GM23248 (cell line): ENCODE measurements around the gene MDM4. TPM values are rescaled to one million over a fixed set of nuclear protein-coding genes. Genes with fewer than 3 reads are reported as not detected.

Experiments
- DNase-seq: peaks from one replicate; pipeline ENCODE4 v3.0.0-alpha.2; 2015
- H2AFZ ChIP-seq: fragments of 200-600 bp; sonication (generic); 2 replicates; pipeline ENCODE4 v1.6.1; 2016; ENCODE audit warnings: antibody characterized with exemption
- H3F3A ChIP-seq: fragments of 200-600 bp; sonication (generic); 2 replicates; pipeline ENCODE4 v1.6.1; 2016; ENCODE audit warnings: mild to moderate bottlenecking, antibody characterized with exemption, mixed run types; ENCODE audit not compliant: insufficient read depth
- H3K27ac ChIP-seq: fragments of 200-600 bp; sonication (generic); 2 replicates; pipeline ENCODE4 v1.5.1; 2016; ENCODE audit warnings: mild to moderate bottlenecking
- H3K27me3 ChIP-seq: fragments of 200-600 bp; sonication (generic); replicated peaks from 2 replicates; pipeline ENCODE4 v1.6.1; 2016; ENCODE audit warnings: mild to moderate bottlenecking; ENCODE audit not compliant: insufficient read depth
- H3K36me3 ChIP-seq: fragments of 200-600 bp; sonication (generic); 2 replicates; pipeline ENCODE4 v1.6.1; 2016; ENCODE audit warnings: low read depth, mild to moderate bottlenecking
- H3K4me1 ChIP-seq: fragments of 200-600 bp; sonication (generic); 2 replicates; pipeline ENCODE4 v1.6.1; 2016; ENCODE audit warnings: mild to moderate bottlenecking; ENCODE audit not compliant: insufficient read depth
- H3K4me2 ChIP-seq: fragments of 200-600 bp; sonication (generic); one replicate; pipeline ENCODE4 v1.6.1; 2016; ENCODE audit warnings: mild to moderate bottlenecking; ENCODE audit not compliant: unreplicated experiment
- H3K4me3 ChIP-seq: fragments of 200-600 bp; sonication (generic); 2 replicates; pipeline ENCODE4 v1.5.1; 2016; ENCODE audit warnings: mild to moderate bottlenecking
- H3K79me2 ChIP-seq: fragments of 200-600 bp; sonication (generic); 2 replicates; pipeline ENCODE4 v1.6.1; 2016; ENCODE audit warnings: mild to moderate bottlenecking; ENCODE audit not compliant: insufficient read depth
- H3K9ac ChIP-seq: fragments of 200-600 bp; sonication (generic); 2 replicates; pipeline ENCODE4 v1.6.1; 2016; ENCODE audit warnings: mild to moderate bottlenecking
- H3K9me2 ChIP-seq: fragments of 200-600 bp; sonication (generic); 2 replicates; pipeline ENCODE4 v1.6.1; 2016; ENCODE audit warnings: mixed run types, mild to moderate bottlenecking, moderate library complexity; ENCODE audit not compliant: insufficient read depth
- H3K9me3 ChIP-seq: fragments of 200-600 bp; sonication (generic); one replicate; pipeline ENCODE4 v1.6.1; 2017; ENCODE audit warnings: low read depth
- H4K20me1 ChIP-seq: fragments of 200-600 bp; sonication (generic); 2 replicates; pipeline ENCODE4 v1.6.0; 2016; ENCODE audit not compliant: insufficient read depth
- EZH2 ChIP-seq: fragments of 200-600 bp; sonication (generic); IDR thresholded peaks from 2 replicates; pipeline ENCODE4 v1.6.1; 2018; ENCODE audit warnings: antibody characterized with exemption, mild to moderate bottlenecking; ENCODE audit not compliant: insufficient read depth, poor library complexity, severe bottlenecking
- EZH2phosphoT487 ChIP-seq: fragments of 200-600 bp; sonication (generic); IDR thresholded peaks from 2 replicates; pipeline ENCODE4 v1.6.1; 2018; ENCODE audit warnings: antibody characterized with exemption, moderate library complexity, mild to moderate bottlenecking, low read depth; ENCODE audit not compliant: insufficient read depth
- WGBS, 2 experiments: methylation state at CpG; one replicate each; pipeline ENCODE4 v1.1.6; 2015 to 2017; ENCODE audit warnings: low lambda C conversion rate in 2 of 2, low coverage in 1 of 2; ENCODE audit errors: missing lambda C conversion rate in 2 of 2; 5-methylcytosine and 5-hydroxymethylcytosine counted together
- in situ Hi-C: fragments of 300-500 bp; cut with MboI; formaldehyde crosslinking; loops from 2 replicates; pipeline ENCODE4 v1.15.0; 2020
- polyA plus RNA-seq: library from polyadenylated mRNA; unstranded; fragments of >200 nt; fragmentation: Nextera tagmentation; extraction: Ambion mirVana; gene quantifications from 2 replicates; pipeline ENCODE4 v1.2.1, GENCODE V29; 2016
- total RNA-seq: library from RNA; depleted of rRNA; stranded (reverse); fragments of >200 nt; shearing (Covaris generic); gene quantifications from 2 replicates; pipeline ENCODE4 v1.2.3, GENCODE V29; 2014

MDM4 gene
- total and polyA plus RNA-seq, 2 experiments from 2014 or later, result 9.6 to 12.6 TPM

DNA sequence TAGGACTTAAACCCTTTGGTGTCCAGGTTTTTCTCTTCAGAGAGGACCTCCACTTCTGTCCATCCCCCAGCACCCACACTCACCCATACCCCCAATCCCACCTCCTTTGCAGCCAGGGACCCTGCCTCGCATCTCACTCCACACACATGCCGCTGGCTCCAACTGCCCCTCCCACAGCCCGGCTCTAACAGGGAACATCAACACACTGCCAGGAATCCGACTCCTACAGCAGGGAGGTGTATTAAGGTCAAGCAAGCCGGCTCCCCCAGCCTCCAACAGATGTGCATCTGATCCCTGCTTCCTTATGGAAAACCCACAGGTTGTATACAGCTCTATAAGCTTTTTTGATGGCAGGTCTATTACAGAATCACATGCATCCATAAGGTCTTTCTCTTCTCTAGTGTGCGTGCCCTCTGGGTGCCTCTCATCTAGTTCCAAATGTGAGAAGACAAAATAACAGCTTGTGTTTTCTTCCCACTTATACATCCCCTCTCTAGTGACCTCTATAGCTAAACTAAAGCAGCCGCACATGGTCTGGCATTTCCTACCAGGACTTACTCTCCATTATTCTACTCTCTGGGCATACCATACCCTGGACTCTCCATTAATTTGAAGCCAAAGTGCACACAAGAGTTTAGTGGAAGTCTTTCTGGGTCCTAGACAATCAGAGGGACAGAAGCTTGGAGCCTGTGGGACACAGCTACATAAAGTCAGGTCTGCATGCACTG is 37.9 kb upstream of the MDM4 start:
- no peaks in the 10 kb centered on the region for H3F3A ChIP-seq
- no peaks in the 10 kb centered on the region for H4K20me1 ChIP-seq
- TF ChIP-seq EZH2 (no peak), EZH2phosphoT487 (no peak)
- H3K9me3 ChIP-seq, result no peaks in the 10 kb centered on the region
- no peak for DNase-seq
- no peaks in the 10 kb centered on the region for H3K79me2 ChIP-seq
- in situ Hi-C loops, result no loop called here
- no peaks in the 10 kb centered on the region for H3K9me2 ChIP-seq
- H3K4me2 ChIP-seq, result no peak overlapping the region
- no peak overlapping the region for H3K9ac ChIP-seq
- H3K4me1 ChIP-seq, result 0 out of 2 replicates have a peak, but pooled peaks cover 3% of the 10 kb centered on the region
- no peak overlapping the region for H2AFZ ChIP-seq
- no peak overlapping the region for H3K4me3 ChIP-seq
- H3K36me3 ChIP-seq, result no peaks in the 10 kb centered on the region
- 46 to 47% methylated on average over 7 of the region's 7 CpGs for WGBS, 2 experiments
- H3K27ac ChIP-seq, result no peak overlapping the region
- H3K27me3 ChIP-seq, result 0 out of 2 replicates have a peak, but pooled peaks cover 6% of the 10 kb centered on the region

DNA sequence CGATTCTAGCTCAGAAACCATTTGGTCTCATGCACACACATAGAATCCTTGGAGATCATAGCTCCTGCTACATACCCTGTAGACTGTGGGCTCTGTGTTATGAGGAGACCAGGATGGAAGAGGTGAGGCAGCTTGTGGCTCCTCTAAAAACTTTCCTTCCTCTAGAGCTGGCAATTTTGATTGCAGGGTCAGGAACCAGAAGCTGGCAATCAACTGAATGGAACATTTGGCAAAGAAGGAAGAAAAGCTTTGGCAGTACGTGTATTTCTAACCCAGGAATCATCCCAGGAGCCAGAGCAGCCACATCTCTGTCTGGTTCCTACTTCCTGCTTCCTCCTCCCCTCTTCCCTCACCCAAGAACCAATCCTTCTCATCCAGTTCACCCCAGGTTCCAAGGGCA is 37.3 kb upstream of the MDM4 start:
- H3K9me3 ChIP-seq, result no peaks in the 10 kb centered on the region
- H3K9me2 ChIP-seq, result no peaks in the 10 kb centered on the region
- in situ Hi-C loops, result no loop called here
- no peak overlapping the region for H3K4me3 ChIP-seq
- 0 out of 2 replicates have a peak, but pooled peaks cover 3% of the 10 kb centered on the region for H3K4me1 ChIP-seq
- H4K20me1 ChIP-seq, result no peaks in the 10 kb centered on the region
- H3K4me2 ChIP-seq, result no peak overlapping the region
- 61 to 62% methylated on average over 2 of the region's 2 CpGs for WGBS, 2 experiments
- no peak for DNase-seq
- H3K27me3 ChIP-seq, result 0 out of 2 replicates have a peak, but pooled peaks cover 6% of the 10 kb centered on the region
- no peak overlapping the region for H3K27ac ChIP-seq
- H3K9ac ChIP-seq, result no peak overlapping the region
- H3K79me2 ChIP-seq, result no peaks in the 10 kb centered on the region
- no peaks in the 10 kb centered on the region for H3F3A ChIP-seq
- TF ChIP-seq EZH2phosphoT487 (no peak), EZH2 (no peak)
- no peak overlapping the region for H2AFZ ChIP-seq
- H3K36me3 ChIP-seq, result no peaks in the 10 kb centered on the region

DNA sequence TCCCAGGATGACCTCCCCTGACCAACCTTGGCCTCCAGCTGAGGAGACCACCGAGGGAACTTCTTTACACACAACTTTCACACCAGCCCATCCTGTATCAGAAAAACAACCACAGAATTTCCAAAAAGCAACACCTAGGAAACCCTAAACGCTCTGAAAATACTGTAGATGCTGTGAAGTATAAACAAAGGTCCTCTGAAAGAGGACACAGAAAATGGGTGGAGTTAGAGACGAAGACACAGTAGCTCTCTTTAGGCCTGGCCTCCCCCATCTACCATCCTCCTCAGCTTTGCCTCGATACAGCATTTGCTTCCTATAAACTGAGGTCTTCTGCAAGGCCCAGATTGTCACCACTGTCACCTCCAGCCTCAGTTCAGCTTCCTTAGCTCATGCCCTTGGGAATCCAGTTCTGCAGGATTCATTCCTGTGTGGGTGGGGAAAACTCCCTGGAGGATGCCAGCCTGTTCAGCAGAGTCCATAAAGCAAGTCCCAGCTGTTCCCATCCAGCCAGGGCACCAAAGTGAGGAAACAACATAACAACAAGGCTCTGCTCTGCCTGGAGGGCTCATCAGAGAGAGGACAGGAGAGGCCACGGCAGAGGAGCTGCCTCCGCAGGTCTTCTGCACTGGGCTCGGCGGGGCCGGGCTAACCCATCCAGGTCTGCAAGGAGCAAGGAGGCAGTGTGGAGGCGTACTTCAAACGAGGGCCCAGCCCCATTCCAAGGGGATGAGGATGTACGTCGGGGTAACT is 36.6 kb upstream of the MDM4 start:
- H3K27me3 ChIP-seq, result 0 out of 2 replicates have a peak, but pooled peaks cover 5% of the 10 kb centered on the region
- no peaks in the 10 kb centered on the region for H3K9me2 ChIP-seq
- H4K20me1 ChIP-seq, result no peaks in the 10 kb centered on the region
- H3K4me3 ChIP-seq, result no peak overlapping the region
- in situ Hi-C loops, result no loop called here
- no peaks in the 10 kb centered on the region for H3K36me3 ChIP-seq
- 0 out of 2 replicates have a peak, but pooled peaks cover 3% of the 10 kb centered on the region for H3K4me1 ChIP-seq
- H3K9ac ChIP-seq, result no peak overlapping the region
- H3K79me2 ChIP-seq, result no peaks in the 10 kb centered on the region
- H3K27ac ChIP-seq, result no peak overlapping the region
- H3K9me3 ChIP-seq, result no peaks in the 10 kb centered on the region
- no peaks in the 10 kb centered on the region for H3F3A ChIP-seq
- peak; percentile 24 for DNase-seq
- 70 to 72% methylated on average over 13 of the region's 13 CpGs for WGBS, 2 experiments
- TF ChIP-seq EZH2phosphoT487 (no peak), EZH2 (no peak)
- no peak overlapping the region for H3K4me2 ChIP-seq
- no peak overlapping the region for H2AFZ ChIP-seq

DNA sequence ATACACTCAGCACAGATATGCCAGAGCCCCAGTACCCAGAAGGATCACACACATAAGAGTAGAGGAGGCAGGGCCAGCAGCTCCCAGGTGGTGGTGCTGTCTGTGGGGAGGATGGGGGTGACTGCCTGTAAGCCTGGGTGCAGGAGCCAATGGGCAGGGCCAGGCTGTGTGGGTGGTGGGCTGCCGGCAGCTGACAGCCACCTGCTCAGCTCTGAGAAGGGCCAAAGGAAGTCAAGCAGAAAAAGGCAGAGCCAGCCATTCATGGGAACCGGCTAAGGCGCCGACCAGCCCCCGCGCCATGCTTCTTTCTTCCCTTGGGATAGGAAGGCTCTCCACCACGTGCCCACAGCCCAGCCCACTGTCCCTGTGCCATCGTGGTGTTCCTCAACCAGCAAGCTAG is 35.7 kb upstream of the MDM4 start:
- Histone ChIP-seq H3K9me3 (no peaks in the 10 kb centered on the region), H3K79me2 (no peaks in the 10 kb centered on the region), H3K27me3 (no peaks in the 10 kb centered on the region), H3K36me3 (no peaks in the 10 kb centered on the region), H3F3A (no peaks in the 10 kb centered on the region), H3K27ac (no peak overlapping the region), H3K4me2 (no peak overlapping the region), H3K4me1 (0 out of 2 replicates have a peak, but pooled peaks cover 3% of the 10 kb centered on the region), H4K20me1 (no peaks in the 10 kb centered on the region), H3K9ac (no peak overlapping the region), H3K9me2 (no peaks in the 10 kb centered on the region), H3K4me3 (no peak overlapping the region), H2AFZ (no peak overlapping the region)
- in situ Hi-C loops, result no loop called here
- 71 to 72% methylated on average over 8 of the region's 8 CpGs for WGBS, 2 experiments
- no peak for DNase-seq
- TF ChIP-seq EZH2 (no peak), EZH2phosphoT487 (no peak)
